Gastroesophageal sphincter (tissue), 3 donors: ENCODE data around the gene KIF3A.

Source experiments
- EP300 ChIP-seq: sonication (generic); formaldehyde crosslinking; IDR thresholded peaks from one replicate; pipeline ENCODE4 v1.6.1; 2017; ENCODE audit warnings: antibody characterized with exemption, mild to moderate bottlenecking
- TF ChIP-seq, protein P1 (sequence below), 4 experiments: fragments of 200-600 bp in 2 of 4; fragments of 450-650 bp in 2 of 4; sonication (generic) in 1 of 4; IDR thresholded peaks; one replicate each; pipeline ENCODE4 v1.5.1; 2017 to 2019; ENCODE audit warnings: antibody characterized with exemption in 4 of 4, mild to moderate bottlenecking in 2 of 4, moderate library complexity in 2 of 4

DNA sequence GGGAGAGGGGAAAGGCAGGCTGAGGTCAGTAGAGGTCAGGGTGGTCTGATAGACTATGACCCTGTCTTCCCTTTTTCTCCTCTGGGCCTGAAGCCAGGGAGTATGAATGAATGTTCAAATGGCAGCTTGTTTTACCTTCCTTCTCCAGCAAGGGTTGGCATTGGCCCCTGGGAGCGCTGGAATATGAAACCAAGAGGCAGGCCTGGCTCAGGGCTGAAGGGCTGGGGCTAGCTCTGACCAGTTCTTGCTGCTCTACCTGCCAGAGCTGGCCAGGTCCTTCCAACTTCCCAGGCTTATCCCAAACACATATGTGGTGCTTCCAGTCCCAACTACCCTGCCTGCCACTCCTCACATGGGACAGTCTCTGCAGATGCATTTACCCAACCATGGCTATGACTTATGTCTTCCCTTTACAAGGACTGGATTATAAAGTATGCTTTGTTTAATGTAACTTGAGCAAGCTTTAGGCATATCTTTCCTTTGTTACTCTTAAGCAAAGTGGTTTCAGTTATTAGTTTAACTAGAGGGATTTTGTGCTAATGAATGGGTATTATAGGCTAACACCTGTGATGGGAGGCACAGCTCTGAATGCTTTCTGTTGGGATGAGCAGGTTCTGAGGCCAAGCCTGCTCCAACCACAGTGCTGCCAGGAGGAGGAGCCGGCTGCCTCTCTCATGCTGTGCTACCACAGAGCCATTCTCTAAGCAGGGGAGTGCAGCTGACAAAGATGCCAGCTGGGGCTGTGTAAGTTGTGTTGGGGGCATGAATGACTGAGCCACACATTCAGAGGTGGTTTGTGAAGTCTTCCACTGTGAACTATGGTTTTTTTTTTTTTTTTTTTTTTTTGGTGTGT lies 16.0 kb upstream of the KIF3A start:
- TF ChIP-seq, protein P1, sequence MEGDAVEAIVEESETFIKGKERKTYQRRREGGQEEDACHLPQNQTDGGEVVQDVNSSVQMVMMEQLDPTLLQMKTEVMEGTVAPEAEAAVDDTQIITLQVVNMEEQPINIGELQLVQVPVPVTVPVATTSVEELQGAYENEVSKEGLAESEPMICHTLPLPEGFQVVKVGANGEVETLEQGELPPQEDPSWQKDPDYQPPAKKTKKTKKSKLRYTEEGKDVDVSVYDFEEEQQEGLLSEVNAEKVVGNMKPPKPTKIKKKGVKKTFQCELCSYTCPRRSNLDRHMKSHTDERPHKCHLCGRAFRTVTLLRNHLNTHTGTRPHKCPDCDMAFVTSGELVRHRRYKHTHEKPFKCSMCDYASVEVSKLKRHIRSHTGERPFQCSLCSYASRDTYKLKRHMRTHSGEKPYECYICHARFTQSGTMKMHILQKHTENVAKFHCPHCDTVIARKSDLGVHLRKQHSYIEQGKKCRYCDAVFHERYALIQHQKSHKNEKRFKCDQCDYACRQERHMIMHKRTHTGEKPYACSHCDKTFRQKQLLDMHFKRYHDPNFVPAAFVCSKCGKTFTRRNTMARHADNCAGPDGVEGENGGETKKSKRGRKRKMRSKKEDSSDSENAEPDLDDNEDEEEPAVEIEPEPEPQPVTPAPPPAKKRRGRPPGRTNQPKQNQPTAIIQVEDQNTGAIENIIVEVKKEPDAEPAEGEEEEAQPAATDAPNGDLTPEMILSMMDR (IDR thresholded peaks at IDR 0.05), result no peak
- no peak for TF ChIP-seq EP300
